HEK293 (cell line): ENCODE results near the gene BDNF.

ENCODE experiments used
- OSR2 ChIP-seq: fragments of 450-650 bp; formaldehyde crosslinking; IDR thresholded peaks from 2 replicates; pipeline ENCODE4 v1.5.1; 2016; ENCODE audit warnings: missing biosample characterization, missing genetic modification characterization
- SCRT2 ChIP-seq: fragments of 450-650 bp; formaldehyde crosslinking; IDR thresholded peaks from 2 replicates; pipeline ENCODE4 v1.5.1; 2016; ENCODE audit warnings: missing biosample characterization, missing genetic modification characterization
- ZEB2 ChIP-seq: fragments of 450-650 bp; formaldehyde crosslinking; IDR thresholded peaks from 2 replicates; pipeline ENCODE4 v1.5.1; 2016; ENCODE audit warnings: missing biosample characterization, missing genetic modification characterization
- ZFHX2 ChIP-seq: fragments of 450-650 bp; formaldehyde crosslinking; conservative IDR thresholded peaks from 2 replicates; pipeline ENCODE4 v1.5.1; 2016; ENCODE audit warnings: missing biosample characterization, missing genetic modification characterization
- ZNF114 ChIP-seq: fragments of 450-650 bp; formaldehyde crosslinking; IDR thresholded peaks from 2 replicates; pipeline ENCODE4 v1.5.0; 2017; ENCODE audit warnings: missing biosample characterization, missing genetic modification characterization
- ZNF266 ChIP-seq: fragments of 450-650 bp; formaldehyde crosslinking; IDR thresholded peaks from 2 replicates; pipeline ENCODE4 v1.5.1; 2016; ENCODE audit warnings: missing biosample characterization, missing genetic modification characterization, low read depth
- ZNF335 ChIP-seq: fragments of 450-650 bp; formaldehyde crosslinking; conservative IDR thresholded peaks from 2 replicates; pipeline ENCODE4 v1.5.1; 2016; ENCODE audit warnings: missing biosample characterization, missing genetic modification characterization
- ZNF350 ChIP-seq: fragments of 450-650 bp; formaldehyde crosslinking; IDR thresholded peaks from 2 replicates; pipeline ENCODE4 v1.5.0; 2017; ENCODE audit warnings: missing biosample characterization, mild to moderate bottlenecking, missing genetic modification characterization
- ZNF391 ChIP-seq: fragments of 450-650 bp; formaldehyde crosslinking; IDR thresholded peaks from 2 replicates; pipeline ENCODE4 v1.5.1; 2016; ENCODE audit warnings: low read depth, missing biosample characterization, missing genetic modification characterization, borderline replicate concordance
- ZNF621 ChIP-seq: fragments of 450-650 bp; formaldehyde crosslinking; IDR thresholded peaks from 2 replicates; pipeline ENCODE4 v1.5.1; 2017; ENCODE audit warnings: missing biosample characterization, missing genetic modification characterization
- ZNF629 ChIP-seq: fragments of 450-650 bp; formaldehyde crosslinking; IDR thresholded peaks from 2 replicates; pipeline ENCODE4 v1.5.1; 2017; ENCODE audit warnings: missing biosample characterization, missing genetic modification characterization
- ZNF658 ChIP-seq: fragments of 450-650 bp; formaldehyde crosslinking; IDR thresholded peaks from 2 replicates; pipeline ENCODE4; 2016; ENCODE audit warnings: missing biosample characterization, missing genetic modification characterization
- ZNF791 ChIP-seq: fragments of 450-650 bp; formaldehyde crosslinking; IDR thresholded peaks from 2 replicates; pipeline ENCODE4 v1.5.1; 2016; ENCODE audit warnings: missing biosample characterization, missing genetic modification characterization
- ZSCAN30 ChIP-seq: fragments of 450-650 bp; IDR thresholded peaks from 2 replicates; pipeline ENCODE4 v1.5.1; 2018; ENCODE audit warnings: missing biosample characterization, mild to moderate bottlenecking, missing genetic modification characterization, moderate library complexity
- TF ChIP-seq, protein P1 (sequence below): fragments of 450-650 bp; formaldehyde crosslinking; IDR thresholded peaks from 2 replicates; pipeline ENCODE4 v1.5.1; 2016; ENCODE audit warnings: missing biosample characterization, missing genetic modification characterization, low read depth
- TF ChIP-seq, protein P2 (sequence below): fragments of 450-650 bp; formaldehyde crosslinking; IDR thresholded peaks from 2 replicates; pipeline ENCODE4 v1.5.1; 2016; ENCODE audit warnings: missing biosample characterization, missing genetic modification characterization
- TF ChIP-seq, protein P3 (sequence below): fragments of 450-650 bp; formaldehyde crosslinking; IDR thresholded peaks from 2 replicates; pipeline ENCODE4 v1.5.1; 2017; ENCODE audit warnings: missing biosample characterization, missing genetic modification characterization
- TF ChIP-seq, protein P4 (sequence below): fragments of 450-650 bp; formaldehyde crosslinking; IDR thresholded peaks from 2 replicates; pipeline ENCODE4 v1.5.1; 2016; ENCODE audit warnings: missing biosample characterization, missing genetic modification characterization
- TF ChIP-seq, protein P5 (sequence below): fragments of 450-650 bp; formaldehyde crosslinking; IDR thresholded peaks from 2 replicates; pipeline ENCODE4 v1.5.1; 2016; ENCODE audit warnings: missing biosample characterization, missing genetic modification characterization, borderline replicate concordance
- TF ChIP-seq, protein P6 (sequence below): fragments of 450-650 bp; IDR thresholded peaks from 2 replicates; pipeline ENCODE4 v1.5.1; 2018; ENCODE audit warnings: missing biosample characterization, mild to moderate bottlenecking, missing genetic modification characterization
- TF ChIP-seq, protein P7 (sequence below): fragments of 450-650 bp; formaldehyde crosslinking; IDR thresholded peaks from 2 replicates; pipeline ENCODE4 v1.5.1; 2016; ENCODE audit warnings: missing biosample characterization, missing genetic modification characterization
- TF ChIP-seq, protein P8 (sequence below): fragments of 450-650 bp; formaldehyde crosslinking; IDR thresholded peaks from 2 replicates; pipeline ENCODE4 v1.5.1; 2017; ENCODE audit warnings: missing biosample characterization, missing genetic modification characterization

The BDNF gene

DNA sequence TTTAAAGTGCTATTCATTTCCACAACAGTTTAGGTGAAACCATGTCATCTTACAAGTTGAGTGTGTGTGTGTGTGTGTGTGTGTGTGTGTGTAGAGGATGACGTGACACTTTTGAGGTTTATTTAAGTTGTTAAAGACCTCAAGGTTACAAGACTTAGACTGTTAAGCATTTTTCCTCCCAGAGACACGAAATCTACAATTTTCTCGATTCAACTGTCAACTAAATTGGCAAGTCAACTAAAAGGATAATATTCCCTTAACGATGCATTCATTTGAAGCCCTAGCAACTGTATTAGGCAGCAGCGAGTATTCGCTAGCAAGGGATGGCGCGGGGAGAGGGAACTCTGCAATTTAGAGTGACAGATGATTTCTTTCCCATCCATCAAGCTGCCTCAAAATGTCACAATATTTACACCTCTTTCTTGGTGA lies 17.6 kb upstream of the BDNF start (continued):
- TF ChIP-seq SCRT2 (tag by site-specific recombination): 0 out of 2 replicates have a peak, but pooled peaks have one; percentile 16
- no peak for TF ChIP-seq ZNF658 (tag by site-specific recombination)
- TF ChIP-seq ZNF266 (tag by site-specific recombination): no peak
- TF ChIP-seq ZNF114 (tag by site-specific recombination): no peak
- TF ChIP-seq, protein P1, sequence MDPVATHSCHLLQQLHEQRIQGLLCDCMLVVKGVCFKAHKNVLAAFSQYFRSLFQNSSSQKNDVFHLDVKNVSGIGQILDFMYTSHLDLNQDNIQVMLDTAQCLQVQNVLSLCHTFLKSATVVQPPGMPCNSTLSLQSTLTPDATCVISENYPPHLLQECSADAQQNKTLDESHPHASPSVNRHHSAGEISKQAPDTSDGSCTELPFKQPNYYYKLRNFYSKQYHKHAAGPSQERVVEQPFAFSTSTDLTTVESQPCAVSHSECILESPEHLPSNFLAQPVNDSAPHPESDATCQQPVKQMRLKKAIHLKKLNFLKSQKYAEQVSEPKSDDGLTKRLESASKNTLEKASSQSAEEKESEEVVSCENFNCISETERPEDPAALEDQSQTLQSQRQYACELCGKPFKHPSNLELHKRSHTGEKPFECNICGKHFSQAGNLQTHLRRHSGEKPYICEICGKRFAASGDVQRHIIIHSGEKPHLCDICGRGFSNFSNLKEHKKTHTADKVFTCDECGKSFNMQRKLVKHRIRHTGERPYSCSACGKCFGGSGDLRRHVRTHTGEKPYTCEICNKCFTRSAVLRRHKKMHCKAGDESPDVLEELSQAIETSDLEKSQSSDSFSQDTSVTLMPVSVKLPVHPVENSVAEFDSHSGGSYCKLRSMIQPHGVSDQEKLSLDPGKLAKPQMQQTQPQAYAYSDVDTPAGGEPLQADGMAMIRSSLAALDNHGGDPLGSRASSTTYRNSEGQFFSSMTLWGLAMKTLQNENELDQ: no peak
- TF ChIP-seq, protein P2, sequence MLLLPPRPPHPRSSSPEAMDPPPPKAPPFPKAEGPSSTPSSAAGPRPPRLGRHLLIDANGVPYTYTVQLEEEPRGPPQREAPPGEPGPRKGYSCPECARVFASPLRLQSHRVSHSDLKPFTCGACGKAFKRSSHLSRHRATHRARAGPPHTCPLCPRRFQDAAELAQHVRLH: no peak
- TF ChIP-seq ZSCAN30 (tag by site-specific recombination): no peak
- TF ChIP-seq ZNF629: 0 out of 2 replicates have a peak, but pooled peaks have one; percentile 37
- TF ChIP-seq, protein P3, sequence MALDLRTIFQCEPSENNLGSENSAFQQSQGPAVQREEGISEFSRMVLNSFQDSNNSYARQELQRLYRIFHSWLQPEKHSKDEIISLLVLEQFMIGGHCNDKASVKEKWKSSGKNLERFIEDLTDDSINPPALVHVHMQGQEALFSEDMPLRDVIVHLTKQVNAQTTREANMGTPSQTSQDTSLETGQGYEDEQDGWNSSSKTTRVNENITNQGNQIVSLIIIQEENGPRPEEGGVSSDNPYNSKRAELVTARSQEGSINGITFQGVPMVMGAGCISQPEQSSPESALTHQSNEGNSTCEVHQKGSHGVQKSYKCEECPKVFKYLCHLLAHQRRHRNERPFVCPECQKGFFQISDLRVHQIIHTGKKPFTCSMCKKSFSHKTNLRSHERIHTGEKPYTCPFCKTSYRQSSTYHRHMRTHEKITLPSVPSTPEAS (tag by site-specific recombination): peak; percentile 95
- TF ChIP-seq, protein P4, sequence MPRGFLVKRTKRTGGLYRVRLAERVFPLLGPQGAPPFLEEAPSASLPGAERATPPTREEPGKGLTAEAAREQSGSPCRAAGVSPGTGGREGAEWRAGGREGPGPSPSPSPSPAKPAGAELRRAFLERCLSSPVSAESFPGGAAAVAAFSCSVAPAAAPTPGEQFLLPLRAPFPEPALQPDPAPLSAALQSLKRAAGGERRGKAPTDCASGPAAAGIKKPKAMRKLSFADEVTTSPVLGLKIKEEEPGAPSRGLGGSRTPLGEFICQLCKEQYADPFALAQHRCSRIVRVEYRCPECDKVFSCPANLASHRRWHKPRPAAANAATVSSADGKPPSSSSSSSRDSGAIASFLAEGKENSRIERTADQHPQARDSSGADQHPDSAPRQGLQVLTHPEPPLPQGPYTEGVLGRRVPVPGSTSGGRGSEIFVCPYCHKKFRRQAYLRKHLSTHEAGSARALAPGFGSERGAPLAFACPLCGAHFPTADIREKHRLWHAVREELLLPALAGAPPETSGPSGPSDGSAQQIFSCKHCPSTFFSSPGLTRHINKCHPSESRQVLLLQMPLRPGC (tag by site-specific recombination): no peak
- TF ChIP-seq, protein P5, sequence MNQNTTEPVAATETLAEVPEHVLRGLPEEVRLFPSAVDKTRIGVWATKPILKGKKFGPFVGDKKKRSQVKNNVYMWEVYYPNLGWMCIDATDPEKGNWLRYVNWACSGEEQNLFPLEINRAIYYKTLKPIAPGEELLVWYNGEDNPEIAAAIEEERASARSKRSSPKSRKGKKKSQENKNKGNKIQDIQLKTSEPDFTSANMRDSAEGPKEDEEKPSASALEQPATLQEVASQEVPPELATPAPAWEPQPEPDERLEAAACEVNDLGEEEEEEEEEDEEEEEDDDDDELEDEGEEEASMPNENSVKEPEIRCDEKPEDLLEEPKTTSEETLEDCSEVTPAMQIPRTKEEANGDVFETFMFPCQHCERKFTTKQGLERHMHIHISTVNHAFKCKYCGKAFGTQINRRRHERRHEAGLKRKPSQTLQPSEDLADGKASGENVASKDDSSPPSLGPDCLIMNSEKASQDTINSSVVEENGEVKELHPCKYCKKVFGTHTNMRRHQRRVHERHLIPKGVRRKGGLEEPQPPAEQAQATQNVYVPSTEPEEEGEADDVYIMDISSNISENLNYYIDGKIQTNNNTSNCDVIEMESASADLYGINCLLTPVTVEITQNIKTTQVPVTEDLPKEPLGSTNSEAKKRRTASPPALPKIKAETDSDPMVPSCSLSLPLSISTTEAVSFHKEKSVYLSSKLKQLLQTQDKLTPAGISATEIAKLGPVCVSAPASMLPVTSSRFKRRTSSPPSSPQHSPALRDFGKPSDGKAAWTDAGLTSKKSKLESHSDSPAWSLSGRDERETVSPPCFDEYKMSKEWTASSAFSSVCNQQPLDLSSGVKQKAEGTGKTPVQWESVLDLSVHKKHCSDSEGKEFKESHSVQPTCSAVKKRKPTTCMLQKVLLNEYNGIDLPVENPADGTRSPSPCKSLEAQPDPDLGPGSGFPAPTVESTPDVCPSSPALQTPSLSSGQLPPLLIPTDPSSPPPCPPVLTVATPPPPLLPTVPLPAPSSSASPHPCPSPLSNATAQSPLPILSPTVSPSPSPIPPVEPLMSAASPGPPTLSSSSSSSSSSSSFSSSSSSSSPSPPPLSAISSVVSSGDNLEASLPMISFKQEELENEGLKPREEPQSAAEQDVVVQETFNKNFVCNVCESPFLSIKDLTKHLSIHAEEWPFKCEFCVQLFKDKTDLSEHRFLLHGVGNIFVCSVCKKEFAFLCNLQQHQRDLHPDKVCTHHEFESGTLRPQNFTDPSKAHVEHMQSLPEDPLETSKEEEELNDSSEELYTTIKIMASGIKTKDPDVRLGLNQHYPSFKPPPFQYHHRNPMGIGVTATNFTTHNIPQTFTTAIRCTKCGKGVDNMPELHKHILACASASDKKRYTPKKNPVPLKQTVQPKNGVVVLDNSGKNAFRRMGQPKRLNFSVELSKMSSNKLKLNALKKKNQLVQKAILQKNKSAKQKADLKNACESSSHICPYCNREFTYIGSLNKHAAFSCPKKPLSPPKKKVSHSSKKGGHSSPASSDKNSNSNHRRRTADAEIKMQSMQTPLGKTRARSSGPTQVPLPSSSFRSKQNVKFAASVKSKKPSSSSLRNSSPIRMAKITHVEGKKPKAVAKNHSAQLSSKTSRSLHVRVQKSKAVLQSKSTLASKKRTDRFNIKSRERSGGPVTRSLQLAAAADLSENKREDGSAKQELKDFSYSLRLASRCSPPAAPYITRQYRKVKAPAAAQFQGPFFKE (tag by site-specific recombination): no peak
- no peak for TF ChIP-seq ZEB2 (tag by site-specific recombination)
- no peak for TF ChIP-seq ZNF621 (tag by site-specific recombination)
- no peak for TF ChIP-seq ZFHX2 (tag by site-specific recombination)
- no peak for TF ChIP-seq ZNF350 (tag by site-specific recombination)
- TF ChIP-seq, protein P6, sequence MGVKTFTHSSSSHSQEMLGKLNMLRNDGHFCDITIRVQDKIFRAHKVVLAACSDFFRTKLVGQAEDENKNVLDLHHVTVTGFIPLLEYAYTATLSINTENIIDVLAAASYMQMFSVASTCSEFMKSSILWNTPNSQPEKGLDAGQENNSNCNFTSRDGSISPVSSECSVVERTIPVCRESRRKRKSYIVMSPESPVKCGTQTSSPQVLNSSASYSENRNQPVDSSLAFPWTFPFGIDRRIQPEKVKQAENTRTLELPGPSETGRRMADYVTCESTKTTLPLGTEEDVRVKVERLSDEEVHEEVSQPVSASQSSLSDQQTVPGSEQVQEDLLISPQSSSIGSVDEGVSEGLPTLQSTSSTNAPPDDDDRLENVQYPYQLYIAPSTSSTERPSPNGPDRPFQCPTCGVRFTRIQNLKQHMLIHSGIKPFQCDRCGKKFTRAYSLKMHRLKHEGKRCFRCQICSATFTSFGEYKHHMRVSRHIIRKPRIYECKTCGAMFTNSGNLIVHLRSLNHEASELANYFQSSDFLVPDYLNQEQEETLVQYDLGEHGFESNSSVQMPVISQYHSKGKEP: no peak
- TF ChIP-seq, protein P7, sequence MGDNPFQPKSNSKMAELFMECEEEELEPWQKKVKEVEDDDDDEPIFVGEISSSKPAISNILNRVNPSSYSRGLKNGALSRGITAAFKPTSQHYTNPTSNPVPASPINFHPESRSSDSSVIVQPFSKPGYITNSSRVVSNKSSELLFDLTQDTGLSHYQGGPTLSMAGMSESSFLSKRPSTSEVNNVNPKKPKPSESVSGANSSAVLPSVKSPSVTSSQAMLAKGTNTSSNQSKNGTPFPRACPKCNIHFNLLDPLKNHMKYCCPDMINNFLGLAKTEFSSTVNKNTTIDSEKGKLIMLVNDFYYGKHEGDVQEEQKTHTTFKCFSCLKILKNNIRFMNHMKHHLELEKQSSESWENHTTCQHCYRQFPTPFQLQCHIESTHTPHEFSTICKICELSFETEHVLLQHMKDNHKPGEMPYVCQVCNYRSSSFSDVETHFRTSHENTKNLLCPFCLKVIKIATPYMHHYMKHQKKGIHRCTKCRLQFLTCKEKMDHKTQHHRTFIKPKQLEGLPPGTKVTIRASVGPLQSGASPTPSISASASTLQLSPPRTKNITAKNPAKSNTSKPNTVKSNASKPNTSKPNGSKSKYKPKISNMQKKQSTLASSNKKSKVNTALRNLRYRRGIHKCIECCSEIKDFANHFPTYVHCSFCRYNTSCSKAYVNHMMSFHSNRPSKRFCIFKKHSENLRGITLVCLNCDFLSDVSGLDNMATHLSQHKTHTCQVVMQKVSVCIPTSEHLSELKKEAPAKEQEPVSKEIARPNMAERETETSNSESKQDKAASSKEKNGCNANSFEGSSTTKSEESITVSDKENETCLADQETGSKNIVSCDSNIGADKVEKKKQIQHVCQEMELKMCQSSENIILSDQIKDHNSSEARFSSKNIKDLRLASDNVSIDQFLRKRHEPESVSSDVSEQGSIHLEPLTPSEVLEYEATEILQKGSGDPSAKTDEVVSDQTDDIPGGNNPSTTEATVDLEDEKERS (tag by site-specific recombination): no peak
- TF ChIP-seq, protein P8, sequence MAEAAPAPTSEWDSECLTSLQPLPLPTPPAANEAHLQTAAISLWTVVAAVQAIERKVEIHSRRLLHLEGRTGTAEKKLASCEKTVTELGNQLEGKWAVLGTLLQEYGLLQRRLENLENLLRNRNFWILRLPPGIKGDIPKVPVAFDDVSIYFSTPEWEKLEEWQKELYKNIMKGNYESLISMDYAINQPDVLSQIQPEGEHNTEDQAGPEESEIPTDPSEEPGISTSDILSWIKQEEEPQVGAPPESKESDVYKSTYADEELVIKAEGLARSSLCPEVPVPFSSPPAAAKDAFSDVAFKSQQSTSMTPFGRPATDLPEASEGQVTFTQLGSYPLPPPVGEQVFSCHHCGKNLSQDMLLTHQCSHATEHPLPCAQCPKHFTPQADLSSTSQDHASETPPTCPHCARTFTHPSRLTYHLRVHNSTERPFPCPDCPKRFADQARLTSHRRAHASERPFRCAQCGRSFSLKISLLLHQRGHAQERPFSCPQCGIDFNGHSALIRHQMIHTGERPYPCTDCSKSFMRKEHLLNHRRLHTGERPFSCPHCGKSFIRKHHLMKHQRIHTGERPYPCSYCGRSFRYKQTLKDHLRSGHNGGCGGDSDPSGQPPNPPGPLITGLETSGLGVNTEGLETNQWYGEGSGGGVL (tag by site-specific recombination): peak; percentile 56
- TF ChIP-seq ZNF391: no peak
- TF ChIP-seq ZNF791 (tag by site-specific recombination): no peak
- no peak for TF ChIP-seq OSR2
- TF ChIP-seq ZNF335: peak; percentile 57
